SKM-1 treated with dmso at 0.1 percent for 144 hours (cell line): ENCODE results near the gene CNOT8.
A peak's percentile ranks its signal among the peaks of the same experiment; 100 is the strongest.
"Not testable (repeated sequence)": the region's sequence is repeated elsewhere in the genome, so short reads cannot be mapped to it uniquely, and the experiment has no call there.

Experiments
- DNase-seq: peaks from one replicate; lab custom pipeline; 2025; ENCODE audit not compliant: unreplicated experiment; lab: John Stamatoyannopoulos, UW

Gene CNOT8

DNA sequence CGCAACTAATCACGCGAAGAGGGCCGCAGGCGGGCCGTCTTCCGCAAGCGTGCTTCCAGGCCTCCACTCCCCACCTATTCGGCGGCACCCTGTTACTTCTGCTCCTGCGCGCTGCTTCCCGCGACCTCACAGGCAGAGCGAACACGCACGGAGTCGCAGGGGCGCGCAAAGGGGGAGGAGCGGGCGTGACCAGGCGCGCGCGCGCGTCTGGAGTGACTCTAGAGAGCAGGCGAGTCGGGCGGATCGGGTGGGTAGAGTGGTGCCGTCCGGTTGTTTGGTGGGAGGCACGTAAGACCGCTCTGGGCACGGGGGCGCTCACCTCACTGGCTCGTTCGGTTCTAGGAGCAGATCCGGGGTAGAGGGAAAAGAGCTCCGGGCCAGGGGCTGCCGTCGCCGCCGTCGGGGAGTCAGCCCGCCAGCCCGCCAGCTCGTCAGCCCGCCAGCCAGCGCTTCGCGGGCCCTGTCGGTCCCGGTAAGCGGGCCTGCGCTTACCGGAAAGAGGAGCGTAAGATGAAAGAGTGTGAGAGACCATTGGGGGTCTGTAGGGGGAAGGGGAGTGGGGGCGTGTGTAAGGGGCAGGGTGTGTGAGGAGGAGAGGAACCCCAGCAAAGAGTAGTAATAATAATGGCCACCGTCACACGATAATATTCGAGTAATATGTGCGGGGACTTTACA is at the start of gene CNOT8:
TSS of gene CNOT8 (plus strand) at position 331 of the 675 bp plus-strand sequence. CDS start 4,652 bp downstream, outside the sequence.
- DNase-seq, result peak; percentile 95

DNA sequence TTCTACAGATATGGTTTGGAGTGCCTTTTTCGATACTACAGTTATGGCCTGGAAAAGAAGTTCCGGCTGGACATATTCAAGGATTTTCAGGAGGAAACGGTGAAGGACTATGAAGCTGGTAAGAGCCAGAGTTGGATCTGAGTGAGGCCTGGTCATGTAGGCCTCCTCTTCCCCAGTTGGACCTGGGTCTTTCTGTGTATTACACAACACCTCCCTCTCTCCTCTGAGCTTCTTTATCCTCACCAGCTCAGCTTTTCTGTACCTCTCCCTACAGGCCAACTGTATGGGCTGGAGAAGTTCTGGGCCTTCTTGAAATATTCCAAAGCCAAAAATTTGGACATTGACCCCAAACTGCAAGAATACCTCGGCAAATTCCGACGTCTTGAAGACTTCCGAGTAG is 47.2 kb upstream of the CNOT8 start:
- DNase-seq, result no peak

DNA sequence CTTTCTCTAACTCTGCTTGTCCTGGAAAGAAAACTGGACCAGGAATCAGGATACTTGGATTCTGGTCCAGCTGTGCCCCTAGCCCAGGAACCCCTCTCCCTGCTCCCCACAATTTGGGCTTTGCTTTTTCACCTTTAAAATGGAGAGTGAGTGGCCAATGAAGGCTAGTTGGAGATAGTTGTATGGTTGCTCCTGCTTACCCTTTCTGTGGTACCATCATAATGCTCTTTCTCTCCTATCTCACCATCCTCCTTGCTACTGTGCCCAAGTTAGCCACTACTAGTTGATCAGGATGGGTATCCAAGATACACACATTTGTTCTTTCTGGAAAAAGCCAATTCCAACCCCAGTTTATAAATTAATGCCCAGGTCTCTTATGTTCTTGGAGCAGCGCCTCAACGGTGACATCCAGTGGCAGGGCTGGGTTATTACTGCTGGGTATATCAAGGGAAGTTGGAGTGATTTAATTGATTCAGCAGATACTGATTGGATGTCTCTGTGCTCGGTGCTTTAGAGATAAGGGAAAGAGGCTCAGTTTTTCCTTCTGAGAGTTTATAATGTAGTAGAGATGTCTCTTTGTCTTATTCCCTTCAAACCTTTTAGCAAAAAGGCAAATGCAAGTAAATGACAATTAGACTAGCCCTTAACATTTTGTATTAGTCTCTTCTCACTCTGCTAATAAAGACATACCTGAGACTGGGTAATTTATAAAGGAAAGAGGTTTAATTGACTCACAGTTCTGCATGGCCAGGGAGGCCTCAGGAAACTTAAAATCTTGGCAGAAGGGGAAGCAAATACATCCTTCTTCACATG is 46.6 kb upstream of the CNOT8 start:
- peak; percentile 44 for DNase-seq

DNA sequence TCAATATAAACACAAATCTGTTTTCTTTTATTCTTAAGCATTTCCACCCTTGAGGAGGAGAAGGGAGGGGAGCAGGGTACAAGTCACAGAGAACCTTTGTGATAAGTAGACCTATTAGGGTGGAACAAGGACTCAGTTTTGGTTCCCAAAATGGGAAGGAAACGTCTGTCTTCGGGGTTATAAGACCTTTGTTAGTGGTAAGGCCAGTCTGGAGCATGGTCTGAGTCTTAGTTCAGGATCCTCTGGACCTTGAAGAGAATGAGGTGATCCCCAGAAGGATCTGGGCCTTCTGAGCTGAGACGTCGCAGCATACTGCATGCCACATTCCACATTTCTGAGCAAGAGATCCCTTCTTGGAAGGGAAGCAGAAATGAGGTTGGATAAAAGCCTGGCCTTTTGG is 45.3 kb upstream of the CNOT8 start:
- no peak for DNase-seq

DNA sequence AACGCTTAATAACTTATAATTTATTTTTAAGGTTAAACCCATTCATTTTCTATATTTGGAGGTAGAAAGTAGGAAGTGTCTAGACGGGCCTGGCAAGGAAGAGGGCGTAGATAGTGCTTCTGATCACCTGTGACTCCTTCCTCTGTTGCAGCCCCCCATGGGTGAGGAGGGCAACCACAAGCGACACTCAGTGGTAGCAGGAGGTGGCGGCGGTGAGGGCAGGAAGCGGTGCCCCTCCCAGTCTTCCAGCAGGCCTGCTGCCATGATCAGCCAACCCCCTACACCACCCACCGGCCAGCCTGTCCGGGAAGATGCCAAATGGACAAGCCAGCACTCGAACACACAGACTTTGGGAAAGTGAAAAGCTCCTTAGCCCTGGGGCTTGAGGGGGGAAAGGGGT is 44.7 kb upstream of the CNOT8 start:
- DNase-seq, result no peak

DNA sequence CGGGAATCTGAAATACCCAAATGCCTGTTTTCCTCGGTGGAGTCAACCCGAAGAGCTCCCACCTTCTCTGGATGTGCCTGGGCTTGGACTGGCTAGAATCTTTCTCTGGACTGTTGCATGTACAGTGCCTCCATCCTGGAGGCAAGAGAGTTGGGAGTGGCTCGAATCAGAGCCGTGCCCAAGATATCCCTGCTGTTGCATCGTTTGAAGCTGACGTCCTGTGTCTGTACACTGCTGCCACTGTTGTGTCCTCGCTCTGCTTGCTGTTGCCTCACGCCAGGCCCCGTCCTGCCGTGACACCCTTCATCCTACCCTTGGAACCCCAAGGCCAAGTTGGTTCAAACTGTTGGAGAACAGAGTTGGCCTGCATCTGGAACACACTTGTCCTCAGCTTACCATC is 43.4 kb upstream of the CNOT8 start:
- no peak for DNase-seq

DNA sequence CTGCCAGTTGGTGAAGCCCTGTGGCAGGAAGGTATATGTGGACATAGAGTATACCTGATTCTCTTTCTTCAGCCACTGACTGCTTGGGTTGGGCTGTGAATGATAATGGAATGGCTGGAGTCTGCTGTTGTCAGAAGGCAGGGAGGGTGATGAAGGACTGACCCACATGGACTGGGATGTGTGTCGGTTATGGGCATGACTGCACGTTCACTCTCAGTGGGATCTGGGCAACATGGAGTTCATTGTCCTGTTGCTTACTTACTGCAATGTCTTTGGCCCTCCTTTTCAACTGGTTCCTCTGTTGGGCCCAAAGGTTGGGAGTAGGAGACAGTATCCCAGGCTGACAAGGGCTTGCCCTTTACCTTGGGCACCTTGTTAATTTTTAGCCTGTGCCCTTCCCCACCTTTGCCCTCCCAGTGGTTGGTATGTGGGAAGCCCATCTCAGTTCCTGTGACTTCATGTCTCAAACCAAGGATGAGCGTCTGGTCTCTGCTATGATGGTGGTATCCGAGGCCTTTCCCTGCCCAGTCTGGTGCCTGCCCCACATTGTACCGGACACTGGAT is 42.7 kb upstream of the CNOT8 start:
- DNase-seq, result no peak

DNA sequence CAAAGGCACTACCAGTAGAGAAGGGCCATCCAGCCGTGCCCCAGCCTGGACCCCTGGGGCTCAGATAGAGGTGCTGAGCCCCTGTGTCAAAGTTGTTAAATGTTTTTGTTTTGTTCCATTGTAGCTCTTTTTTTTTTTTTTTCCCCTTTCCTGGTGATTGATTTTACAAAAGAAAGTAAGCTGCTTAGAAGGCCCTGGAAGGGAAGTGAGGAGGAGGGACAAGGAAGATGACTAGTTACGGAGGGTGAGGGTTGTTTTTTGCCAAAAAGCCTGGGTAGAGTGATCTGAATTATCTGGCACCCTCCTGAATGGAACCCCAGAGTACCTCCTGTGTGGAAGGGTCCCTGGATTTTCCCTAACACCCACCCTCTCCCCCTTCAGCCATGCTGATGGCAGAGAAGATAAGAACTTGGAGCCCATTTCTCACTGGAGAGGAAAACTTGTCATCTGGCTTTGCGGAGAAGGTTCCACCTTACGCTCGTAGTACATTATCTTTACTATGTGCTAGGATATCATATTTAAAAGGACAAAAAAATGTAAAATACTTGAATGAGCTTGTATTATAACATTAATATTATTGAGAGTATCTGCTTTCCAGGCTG is 41.4 kb upstream of the CNOT8 start:
- DNase-seq, result no peak

DNA sequence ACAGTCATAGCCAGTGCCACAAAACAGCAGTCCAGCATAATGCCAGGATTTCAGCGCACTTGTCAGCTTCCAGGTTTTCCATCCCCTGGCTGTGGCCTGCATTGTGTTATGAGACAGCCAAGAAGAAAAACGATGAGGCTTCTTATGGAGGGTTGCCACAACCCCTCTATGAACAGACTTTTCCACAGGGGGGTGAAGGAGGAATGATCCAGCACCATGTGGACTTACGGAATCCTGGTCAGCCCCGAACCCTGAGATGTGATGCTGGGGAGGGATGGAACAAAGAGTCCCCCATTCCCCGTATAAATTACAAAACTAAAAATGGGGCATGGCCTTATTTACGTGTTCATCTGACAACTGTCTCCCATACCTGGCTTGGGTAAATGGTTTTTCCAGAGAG is 40.6 kb upstream of the CNOT8 start:
- no peak for DNase-seq

DNA sequence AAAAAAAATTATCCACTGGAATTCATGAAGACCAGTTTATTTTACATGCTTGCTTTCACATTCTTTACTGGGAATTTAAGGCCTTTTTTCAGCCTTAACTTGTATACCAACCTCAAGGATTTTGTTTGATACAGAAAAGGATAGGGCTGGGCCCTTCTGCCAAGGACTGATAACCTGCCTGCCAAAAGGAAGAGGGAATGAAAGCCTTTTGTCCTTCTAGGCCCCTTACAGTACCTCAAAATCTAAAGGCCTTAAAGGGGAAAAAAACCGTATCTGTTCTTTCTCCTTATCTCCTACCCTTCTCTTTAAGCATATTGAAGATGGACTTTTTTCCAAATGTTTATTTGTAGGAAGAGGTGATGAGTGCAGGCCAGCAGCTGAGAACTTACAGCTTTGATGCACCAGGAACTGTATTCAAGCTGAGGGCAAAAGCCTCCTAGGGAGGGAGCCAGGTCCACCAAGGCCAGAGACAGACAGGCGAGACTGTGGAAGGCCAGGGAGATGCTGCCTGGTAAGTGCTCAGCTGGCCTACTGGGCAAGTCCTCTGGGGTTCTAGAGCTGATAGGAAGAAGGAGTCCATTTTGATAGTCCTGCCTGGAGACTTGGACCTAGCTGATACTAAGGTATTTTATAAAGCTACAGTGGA is 39.8 kb upstream of the CNOT8 start:
- DNase-seq, result no peak

DNA sequence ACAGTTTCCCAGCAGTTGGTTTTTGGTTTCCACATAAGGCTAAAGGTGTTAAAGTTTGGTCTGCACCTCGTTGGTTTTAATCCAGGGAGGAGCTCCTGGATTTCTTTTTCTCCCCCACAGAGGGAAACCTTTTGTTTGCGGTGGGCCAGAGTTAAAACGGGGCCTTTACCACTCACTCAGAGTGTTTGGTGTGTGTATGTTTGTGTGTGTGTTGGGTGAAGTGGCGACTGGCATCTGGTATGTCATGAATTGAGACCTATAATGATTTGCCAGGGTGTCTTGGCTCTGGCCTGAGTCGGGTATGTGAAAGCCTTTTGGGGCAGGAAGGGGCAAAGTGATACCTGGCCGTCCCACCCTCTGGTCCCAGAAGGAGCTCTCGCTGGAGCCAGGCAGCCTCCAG is 38.9 kb upstream of the CNOT8 start:
- DNase-seq, result no peak

DNA sequence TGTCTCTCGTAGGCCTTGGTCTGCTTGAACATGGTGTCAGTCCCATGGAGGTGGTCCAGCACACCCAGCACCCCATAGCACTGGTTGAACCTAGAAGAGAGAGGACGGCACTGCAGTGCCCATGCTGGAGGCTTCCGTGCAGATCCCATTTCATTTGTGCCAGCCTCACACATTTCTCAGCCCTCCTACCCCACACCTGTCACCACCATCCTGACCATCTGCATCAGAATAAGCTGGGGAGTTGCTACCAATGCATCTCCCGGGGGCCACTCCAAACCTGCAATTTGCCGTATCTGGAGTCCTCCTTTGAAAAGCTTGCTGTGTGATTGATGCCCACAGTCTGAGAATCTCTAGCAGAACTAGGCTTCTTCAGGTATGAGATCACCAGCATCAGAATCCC is 38.0 kb upstream of the CNOT8 start:
- DNase-seq, result no peak

DNA sequence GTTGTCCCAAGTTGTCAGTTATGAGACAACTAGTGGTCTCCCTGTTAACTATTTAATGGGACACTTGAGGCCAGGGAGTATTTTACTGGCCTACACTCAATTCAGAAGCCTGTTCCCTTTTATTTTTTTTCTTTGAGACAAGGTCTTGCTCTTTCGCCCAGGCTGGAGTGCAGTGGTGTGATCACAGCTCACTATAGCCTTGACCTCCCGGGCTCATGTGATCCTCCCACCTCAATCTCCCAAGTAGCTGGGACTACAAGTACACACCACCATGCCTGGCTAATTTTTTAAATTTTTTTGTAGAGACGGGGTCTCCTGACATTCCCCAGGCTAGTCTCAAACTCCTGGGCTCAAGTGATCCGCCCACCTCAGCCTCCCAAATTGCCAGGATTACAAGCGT is 35.5 kb upstream of the CNOT8 start:
- not testable (repeated sequence) for DNase-seq

DNA sequence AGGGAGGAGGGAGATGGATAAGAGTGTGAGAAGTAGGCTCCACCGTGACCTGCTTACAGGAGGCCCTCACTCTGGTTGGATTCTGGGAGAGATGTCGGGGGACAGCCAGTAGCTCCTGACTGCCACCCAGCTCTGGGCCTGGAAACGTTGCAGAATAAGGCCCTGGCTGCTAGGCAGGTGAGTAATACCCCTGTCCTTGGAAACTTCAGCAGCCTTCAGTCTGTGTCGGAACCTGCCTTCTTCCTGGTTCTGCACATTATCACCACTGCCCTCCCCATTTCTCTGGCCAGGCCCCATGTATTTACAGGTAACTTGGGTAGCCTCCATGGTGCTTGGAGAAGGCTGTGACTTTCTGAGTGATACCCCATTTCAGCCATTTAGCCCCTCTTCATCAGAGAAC is 34.8 kb upstream of the CNOT8 start:
- DNase-seq, result no peak

DNA sequence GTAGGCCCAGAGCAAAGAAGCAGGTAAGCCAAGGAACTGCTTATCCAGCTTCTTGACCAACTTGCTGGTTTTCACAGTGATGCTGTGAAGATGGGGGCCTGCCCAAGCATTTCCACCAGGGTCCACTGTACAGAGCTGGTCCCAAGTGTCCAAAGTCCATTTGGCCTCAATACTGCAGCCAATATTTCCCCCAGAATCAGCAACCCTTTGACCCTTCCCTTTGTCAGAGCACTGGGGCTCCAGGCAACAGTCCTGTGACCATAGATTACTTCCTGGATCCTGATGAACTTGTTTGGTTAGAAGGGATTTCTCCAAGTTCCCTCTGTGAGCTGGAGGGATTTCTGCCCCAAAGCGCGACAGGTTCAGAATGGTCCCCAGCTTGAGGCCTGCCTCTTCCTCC is 34.4 kb upstream of the CNOT8 start:
- no peak for DNase-seq

DNA sequence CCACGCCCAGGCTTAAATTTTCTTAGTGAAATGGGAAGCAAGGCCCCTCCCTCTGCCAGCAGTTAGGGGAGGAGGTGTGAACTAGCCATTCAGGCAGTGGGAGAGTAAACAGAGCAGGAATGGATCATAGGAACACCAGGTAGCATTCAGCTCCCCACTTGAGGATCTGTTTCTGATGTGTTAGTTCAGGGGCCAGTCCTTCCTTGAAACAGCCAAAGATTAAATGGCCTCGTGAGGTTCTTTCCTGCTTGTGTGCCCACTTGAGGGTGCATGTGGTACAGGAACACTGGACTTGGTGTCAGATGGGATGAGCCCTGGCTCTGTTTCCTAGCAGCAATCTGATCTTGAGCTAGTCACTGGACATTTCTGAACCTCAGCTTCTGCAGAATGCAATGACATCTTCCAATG is 29.2 kb upstream of the CNOT8 start:
- DNase-seq, result no peak

DNA sequence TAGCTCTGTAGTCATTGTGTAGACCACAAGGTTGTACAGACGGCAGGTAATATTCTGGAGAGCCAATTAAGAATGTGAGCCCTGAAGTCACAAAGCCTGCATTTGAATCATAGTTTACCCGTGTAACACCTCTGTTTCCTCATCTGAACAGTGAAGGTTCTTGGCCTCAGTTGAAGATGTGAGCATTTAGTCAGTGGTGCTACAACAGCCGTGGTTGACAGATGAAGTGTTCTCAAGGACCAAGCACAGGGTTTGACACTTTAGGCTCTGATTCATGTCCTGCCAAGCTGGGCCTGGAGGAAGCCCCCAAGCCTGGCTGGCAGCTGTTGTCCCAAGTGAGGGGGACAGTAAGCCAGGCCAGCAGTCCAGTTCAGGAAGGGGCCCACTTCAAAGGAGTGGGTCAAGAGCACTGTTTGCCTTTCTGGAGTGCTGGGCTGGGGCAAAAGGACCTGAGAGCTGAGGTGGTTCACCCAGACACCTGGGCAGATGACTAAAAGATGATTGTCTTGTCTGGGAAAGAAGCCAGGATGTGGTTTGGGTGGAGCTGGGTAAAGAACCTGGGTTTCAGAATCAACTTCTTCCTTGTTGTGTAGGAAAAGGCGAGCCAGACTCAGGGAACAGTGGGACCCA is 28.7 kb upstream of the CNOT8 start:
- no peak for DNase-seq

DNA sequence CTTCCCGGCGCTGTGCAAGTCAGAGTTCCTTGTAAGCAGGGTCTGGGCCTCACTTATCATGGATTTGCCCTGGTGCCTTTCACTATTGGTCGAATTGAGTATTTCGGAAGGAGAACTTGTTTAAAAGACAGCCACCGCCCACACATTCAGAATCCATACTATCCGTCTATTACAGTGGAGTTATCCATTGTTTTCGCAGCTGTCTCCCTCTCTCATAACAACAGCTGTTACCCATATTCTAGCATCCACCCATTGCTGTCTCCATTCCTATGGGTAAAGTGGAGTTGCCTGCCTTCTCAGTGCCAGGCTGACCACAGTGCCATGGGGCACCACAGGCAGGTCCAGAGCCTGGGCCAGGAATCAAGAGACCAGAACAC is 28.2 kb upstream of the CNOT8 start:
- no peak for DNase-seq

DNA sequence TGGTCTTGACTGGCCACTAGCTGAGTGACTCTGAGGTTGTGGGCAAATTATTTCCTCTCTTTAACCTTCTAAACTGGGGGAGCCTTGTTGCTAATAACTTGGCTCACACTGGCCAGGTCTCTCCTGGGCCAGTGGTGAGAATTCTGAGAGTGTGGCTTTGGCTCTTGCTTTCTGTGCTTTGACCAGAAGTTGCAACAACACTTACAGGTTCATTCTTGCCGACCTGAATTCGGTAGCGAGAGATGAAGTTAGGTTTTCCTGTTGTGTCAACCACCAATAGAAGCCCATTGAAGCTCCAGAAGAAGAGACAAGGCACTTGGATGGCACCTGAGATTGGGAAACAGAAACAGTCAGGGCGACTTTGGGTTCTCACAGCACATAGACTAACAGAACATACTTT is 27.8 kb upstream of the CNOT8 start:
- no peak for DNase-seq

DNA sequence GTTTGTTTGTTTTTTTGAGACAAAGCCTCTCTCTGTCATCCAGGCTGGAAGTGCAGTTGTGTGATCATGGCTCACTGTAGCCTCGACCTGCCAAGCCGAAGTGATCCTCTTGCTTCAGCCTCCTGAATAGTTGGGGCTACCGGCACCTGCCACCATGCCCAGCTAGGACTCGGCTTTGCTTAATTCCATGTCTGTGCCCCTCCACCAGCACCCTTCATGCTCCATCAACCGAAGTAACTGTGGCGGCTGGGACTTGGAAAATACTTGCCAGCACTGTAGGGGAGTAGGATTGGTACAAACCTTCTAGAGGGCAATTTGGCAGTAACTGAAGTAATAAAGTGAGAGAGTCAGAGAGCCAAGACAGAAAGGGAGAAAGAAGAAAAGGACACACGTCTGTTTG is 27.0 kb upstream of the CNOT8 start:
- no peak for DNase-seq

DNA sequence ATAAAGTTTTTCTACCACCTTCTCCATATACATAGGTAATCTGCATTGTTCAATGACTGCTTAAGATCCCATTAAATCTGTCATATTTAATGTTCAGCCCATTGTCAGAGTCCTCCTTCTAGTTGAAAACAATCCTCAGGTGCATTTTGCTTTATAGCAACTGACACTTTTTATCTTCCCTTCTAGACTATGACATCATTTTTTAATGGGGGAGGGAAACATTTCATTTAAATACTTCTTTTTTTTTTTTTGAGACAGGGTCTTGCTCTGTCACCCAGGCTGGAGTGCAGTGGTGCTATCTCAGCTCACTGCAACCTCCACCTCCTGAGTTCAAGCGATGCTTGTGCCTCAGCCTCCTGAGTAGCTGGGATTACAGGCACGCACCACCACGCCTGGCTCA is 25.6 kb upstream of the CNOT8 start:
- not testable (repeated sequence) for DNase-seq
